GM12892 (cell line): ENCODE measurements around the gene FAM89B.

Source experiments
- DNase-seq: peaks from one replicate; pipeline ENCODE4 v3.0.0; 2011; ENCODE audit not compliant: insufficient read length
- FAIRE-seq: peaks from 2 replicates; lab custom pipeline; 2011; peaks lifted over from hg19 to GRCh38; lab: Jason Lieb, UNC
- POLR2A ChIP-seq: IDR thresholded peaks from 2 replicates; pipeline ENCODE4 v1.6.1; 2011; ENCODE audit warnings: low read depth, low read length, control low read depth
- POLR2AphosphoS5 ChIP-seq: IDR thresholded peaks from 2 replicates; pipeline ENCODE4 v1.6.1; 2011; ENCODE audit warnings: low read depth, low read length, control low read depth
- TAF1 ChIP-seq: IDR thresholded peaks from 2 replicates; pipeline ENCODE4 v1.6.1; 2011; ENCODE audit warnings: low read depth, mild to moderate bottlenecking, control low read depth, low read length, borderline replicate concordance

FAM89B gene

GRCh38 chr11:65589444-65590239 is 17.3 kb downstream of the FAM89B start:
- FAIRE-seq (peak; percentile 83), DNase-seq (peak; percentile 68)
- TF ChIP-seq POLR2A (0 out of 2 replicates have a peak, but pooled peaks have one; percentile 30), POLR2AphosphoS5 (no peak)

DNA sequence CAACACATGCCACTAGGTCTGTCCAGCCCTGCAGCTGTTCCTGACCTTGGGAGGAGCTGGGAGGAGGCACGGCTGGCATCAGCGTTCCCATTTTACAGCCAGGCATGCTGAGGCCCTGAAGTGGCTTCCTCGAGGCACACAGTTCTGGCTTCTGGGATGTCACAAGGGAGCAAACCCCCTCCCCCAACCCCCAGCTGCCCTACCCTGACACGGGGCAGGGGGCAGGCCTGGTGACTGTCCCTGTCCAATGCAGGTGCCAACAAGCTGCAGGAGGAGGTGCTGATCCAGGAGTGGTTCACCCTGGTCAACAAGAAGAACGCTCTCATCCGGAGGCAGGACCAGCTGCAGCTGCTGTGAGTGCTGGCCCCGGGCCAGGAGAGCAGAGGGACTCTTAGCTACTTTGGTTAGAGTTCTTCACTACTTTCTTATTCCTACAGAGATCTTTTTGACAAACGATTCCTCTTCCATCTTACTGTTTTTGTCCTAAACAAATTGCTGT is 18.0 kb downstream of the FAM89B start:
- DNase-seq (no peak), FAIRE-seq (no peak)
- no peak for TF ChIP-seq TAF1
- no peak for TF ChIP-seq POLR2A
- TF ChIP-seq POLR2AphosphoS5, result no peak

GRCh38 chr11:65591939-65592857 is 19.9 kb downstream of the FAM89B start:
- TF ChIP-seq TAF1 (no peak), POLR2A (no peak), POLR2AphosphoS5 (no peak)
- DNase-seq (no peak), FAIRE-seq (no peak)

DNA sequence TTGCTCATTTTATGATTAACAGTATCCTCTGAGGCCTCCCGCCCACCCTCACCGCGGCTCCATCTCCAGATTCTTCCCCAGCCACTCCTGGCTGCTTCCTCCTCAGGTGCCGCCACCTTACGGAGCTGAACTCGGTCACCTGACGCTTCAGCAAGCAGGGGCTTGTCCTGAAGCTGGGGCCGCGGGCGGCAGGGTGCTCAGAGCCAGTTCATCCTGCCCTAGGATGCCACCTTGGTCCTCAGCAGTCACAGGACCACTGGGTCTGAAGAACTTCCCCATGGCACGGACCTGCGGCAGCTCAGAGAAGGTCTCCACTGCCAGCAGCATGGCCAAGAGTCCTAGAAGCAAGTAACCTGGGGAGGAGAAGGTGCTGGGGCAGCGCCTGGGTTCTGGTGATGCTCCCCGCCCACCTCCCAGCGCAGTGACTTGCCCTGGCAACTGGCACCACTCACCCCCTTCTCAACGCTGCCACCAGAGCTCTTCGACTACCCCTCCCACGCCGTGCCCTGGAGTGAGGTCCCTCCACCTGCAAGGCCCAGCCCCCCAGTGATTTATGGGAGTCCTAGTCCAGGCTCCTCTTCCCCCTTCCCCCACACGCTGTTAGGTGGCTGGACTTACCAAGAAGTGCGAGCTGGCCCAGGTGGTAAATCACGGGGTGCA is 20.6 kb downstream of the FAM89B start:
- no peak for TF ChIP-seq POLR2AphosphoS5
- TF ChIP-seq POLR2A, result no peak
- TF ChIP-seq TAF1, result no peak
- DNase-seq, result no peak
- no peak for FAIRE-seq

DNA sequence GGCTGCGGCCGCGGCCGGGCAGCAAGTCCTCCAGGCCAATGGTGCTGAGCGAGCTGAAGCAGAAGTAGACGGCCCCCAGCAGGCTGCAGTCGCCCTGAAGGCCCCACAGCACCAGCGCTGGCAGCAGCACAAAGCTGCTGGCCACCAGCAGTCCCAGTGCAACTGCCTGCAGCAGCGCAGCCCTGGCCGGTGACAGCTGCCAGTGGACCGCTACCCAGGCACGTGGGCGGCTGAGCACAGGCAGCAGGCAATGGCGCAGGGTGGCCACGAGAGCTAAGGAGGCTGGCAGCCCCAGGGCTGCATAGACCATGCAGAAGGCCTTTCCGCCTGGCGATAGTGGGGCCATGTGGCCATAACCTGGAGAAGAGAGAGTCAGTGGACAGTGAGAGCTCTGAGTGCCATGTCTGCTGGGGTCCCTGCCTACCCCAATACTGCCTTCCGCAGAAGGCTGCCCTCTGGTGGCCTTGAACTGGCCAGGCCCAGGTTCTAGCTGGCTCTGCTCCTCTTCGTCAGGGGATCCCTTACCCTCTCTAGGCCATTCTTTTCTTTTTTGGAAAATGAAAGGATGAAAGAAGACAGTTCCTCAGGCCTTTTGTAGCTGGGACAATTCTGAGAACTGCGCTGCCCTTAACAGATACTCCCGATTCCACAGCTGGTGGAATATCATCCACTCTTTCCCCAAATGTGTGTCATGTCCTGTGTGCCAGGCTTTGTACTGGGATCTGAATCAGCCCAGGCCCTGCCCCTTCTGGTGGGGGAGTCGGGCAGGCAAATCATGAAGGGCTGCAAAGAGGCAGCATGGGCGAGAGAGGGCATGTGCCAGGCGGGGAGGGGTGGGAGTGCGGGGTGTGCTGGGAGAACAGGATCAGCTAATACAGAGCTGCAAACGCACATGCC is 21.4 kb downstream of the FAM89B start:
- peak; percentile 63 for DNase-seq
- FAIRE-seq, result peak; percentile 91
- TF ChIP-seq POLR2AphosphoS5, result no peak
- no peak for TF ChIP-seq TAF1

GRCh38 chr11:65595131-65595530 is 22.8 kb downstream of the FAM89B start:
- TF ChIP-seq POLR2AphosphoS5, result no peak; the same call in 1 of the 2 replicates
- TF ChIP-seq TAF1, result no peak
- TF ChIP-seq POLR2A, result no peak
- FAIRE-seq, result no peak
- no peak for DNase-seq

DNA sequence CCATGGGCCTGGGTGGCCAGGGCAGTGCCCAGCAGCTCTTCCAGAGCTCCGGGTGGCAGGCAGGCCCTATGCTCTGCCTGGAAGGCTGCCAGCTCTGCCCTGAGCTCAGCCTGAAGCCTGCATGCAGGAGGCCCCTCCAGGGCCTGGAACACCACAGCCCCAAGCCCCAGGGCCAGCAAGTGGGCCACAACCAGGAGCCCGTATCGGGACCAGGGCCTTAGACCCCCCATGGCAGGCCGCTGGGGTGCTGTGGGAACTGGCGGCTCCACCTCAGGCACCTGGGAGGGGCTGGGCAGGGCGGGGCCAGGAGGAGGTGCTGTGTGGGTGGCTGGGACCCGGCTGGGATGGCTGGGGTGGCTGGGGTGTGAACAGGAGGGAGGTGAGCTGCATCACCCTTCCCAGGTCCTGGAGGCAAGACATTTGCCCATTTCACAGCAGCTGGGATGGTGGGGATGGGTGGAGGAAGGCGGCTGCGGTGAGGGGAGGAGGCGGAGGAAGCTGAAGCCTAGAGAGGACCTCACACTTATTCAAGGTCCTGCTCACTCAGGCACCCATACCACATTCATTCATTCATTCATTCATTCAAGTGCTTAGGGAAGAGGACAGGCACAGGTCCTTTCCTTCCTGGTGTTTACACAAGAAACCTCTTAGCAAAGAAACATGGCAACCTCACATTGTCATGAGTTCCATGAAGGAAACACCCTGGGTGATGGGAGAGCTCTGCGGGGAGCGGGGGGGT is 23.4 kb downstream of the FAM89B start, which contains the start of gene KCNK7:
TSS of gene KCNK7 (minus strand) at position 258 of the 739 bp plus-strand sequence. CDS start at position 230, 28 bp downstream.
- TF ChIP-seq POLR2AphosphoS5, result no peak; the same call in 1 of the 2 replicates
- no peak for TF ChIP-seq TAF1
- TF ChIP-seq POLR2A, result no peak
- DNase-seq (no peak), FAIRE-seq (no peak)

DNA sequence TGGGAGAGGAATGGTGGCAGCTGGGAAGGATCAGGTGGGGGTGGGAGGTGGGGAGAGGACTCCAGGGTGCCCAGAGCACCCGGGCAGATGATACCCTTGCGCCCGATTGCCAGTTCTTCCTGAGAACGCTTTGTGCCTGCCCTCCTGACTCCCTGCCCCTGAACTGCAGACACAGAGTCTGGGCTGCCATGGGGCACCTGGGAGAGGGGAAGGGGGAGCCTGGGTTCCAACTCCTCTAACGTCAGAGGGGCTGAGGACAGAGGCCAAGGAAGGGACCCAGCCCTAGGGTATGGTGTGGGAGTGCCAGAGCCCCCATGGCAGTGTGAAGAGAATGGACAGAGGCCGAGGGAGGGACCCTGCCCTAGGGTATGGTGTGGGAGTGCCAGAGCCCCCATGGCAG is 24.2 kb downstream of the FAM89B start:
- FAIRE-seq (no peak), DNase-seq (no peak)
- no peak for TF ChIP-seq POLR2AphosphoS5
- TF ChIP-seq POLR2A, result no peak
- no peak for TF ChIP-seq TAF1

DNA sequence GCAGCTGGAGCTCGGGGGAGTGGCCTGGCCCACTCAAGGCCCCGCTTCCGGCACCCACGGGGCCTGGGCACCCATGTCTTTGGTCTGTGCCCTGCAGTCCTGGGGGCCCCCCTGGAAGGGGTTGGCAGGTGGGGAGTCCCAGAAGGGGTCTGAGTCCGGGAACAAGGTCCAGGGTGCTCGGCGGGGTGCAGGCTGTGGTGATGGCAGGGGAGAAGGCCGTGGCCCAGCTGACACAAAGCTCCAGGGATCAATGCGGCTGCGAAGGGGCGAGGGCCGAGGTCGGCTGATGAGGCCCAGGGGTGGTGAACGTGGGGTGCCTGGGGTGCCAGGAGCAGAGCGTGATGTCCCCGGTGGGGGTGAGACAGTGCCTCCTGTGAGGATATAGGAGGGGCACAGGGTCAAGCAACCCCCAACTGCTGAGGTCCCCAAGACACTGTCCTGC is 25.9 kb downstream of the FAM89B start:
- DNase-seq (no peak), FAIRE-seq (no peak)

More for the DNA sequence above, 25.9 kb downstream of the FAM89B start:
- TF ChIP-seq POLR2AphosphoS5 (no peak), TAF1 (no peak), POLR2A (no peak)
